Keratinocyte (primary cell): ENCODE data around the gene GABRD.

ENCODE experiments used
- EZH2 ChIP-seq: IDR thresholded peaks from one replicate; pipeline ENCODE4 v1.6.1; 2012; ENCODE audit warnings: inconsistent platforms, mild to moderate bottlenecking, low read length, moderate library complexity
- TF ChIP-seq, protein P1 (sequence below), 3 experiments: IDR thresholded peaks in 1 of 3; conservative IDR thresholded peaks in 1 of 3; optimal IDR thresholded peaks in 1 of 3; 2 replicates in 2 of 3; 3 replicates in 1 of 3; pipeline versions ENCODE3 to v1.5.1; 2011; ENCODE audit warnings: low read length in 3 of 3, mild to moderate bottlenecking in 3 of 3, moderate library complexity in 2 of 3, control low read depth in 1 of 3, inconsistent platforms in 1 of 3; ENCODE audit not compliant: insufficient read depth in 2 of 3; ENCODE audit errors: extremely low read depth in 1 of 3

DNA sequence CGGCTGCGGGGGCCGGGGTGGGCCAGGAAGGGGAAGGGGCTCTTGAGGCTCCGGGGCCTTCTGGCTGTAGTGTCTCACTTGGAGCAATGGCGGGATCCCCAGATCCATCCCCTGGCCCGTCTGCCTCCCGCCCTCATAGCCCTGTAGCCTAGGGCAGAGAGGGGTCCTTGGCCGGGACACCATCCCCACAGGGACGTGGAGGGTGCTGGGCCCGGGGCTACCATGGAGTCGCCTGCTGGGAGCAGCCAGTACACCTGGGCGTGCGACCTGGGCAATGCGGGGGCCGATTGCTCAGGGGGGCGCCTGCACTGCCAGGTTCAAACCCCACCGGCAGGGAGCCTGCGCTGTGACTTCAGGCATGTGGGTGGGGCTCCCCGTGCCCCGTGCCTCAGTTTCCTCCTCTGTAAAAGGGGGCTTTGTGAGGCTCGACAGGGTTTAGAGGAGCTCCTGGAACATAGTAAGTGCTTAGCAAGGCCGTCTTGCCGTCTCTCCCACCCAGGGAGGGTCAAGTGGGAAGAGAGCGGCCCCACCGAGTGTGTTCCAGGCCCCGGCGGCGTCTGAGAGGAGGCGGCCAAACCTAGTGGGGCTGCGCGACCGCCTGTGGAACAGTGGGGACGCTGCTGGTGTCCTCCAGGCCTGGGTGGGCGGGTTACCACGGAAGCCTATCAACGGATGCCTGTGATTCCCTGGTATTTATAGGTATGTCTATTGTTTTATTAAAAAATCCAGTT is 51.8 kb downstream of the GABRD start:
- TF ChIP-seq, protein P1, sequence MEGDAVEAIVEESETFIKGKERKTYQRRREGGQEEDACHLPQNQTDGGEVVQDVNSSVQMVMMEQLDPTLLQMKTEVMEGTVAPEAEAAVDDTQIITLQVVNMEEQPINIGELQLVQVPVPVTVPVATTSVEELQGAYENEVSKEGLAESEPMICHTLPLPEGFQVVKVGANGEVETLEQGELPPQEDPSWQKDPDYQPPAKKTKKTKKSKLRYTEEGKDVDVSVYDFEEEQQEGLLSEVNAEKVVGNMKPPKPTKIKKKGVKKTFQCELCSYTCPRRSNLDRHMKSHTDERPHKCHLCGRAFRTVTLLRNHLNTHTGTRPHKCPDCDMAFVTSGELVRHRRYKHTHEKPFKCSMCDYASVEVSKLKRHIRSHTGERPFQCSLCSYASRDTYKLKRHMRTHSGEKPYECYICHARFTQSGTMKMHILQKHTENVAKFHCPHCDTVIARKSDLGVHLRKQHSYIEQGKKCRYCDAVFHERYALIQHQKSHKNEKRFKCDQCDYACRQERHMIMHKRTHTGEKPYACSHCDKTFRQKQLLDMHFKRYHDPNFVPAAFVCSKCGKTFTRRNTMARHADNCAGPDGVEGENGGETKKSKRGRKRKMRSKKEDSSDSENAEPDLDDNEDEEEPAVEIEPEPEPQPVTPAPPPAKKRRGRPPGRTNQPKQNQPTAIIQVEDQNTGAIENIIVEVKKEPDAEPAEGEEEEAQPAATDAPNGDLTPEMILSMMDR (optimal IDR thresholded peaks at IDR 0.05 in 1 of 3, IDR thresholded peaks at IDR 0.05 in 1 of 3, conservative IDR thresholded peaks at IDR 0.05 in 1 of 3; ENCODE audit: extremely low read depth in 1 of 3, insufficient read depth in 2 of 3, low read length in 3 of 3), result no peak
- no peak for TF ChIP-seq EZH2
